Lower leg skin (tissue), 3 donors: ENCODE measurements around the gene REXO1.

Experiments used
- CTCF ChIP-seq, 3 donors: fragments of 450-650 bp; IDR thresholded peaks; one replicate each; pipeline ENCODE4 v1.5.1; 2016; ENCODE audit warnings: antibody characterized with exemption in 3 of 3, mild to moderate bottlenecking in 3 of 3, moderate library complexity in 2 of 3
- POLR2A ChIP-seq, 2 donors: fragments of 450-650 bp; IDR thresholded peaks; one replicate each; pipeline ENCODE4 v1.6.1; 2016 to 2017; ENCODE audit warnings: antibody characterized with exemption in 2 of 2, mild to moderate bottlenecking in 1 of 2, moderate library complexity in 1 of 2

- TF ChIP-seq CTCF (IDR thresholded peaks at IDR 0.05), result no peak
- no peak for TF ChIP-seq POLR2A (IDR thresholded peaks at IDR 0.05)
Measured at GRCh38 chr19:1827566-1828278, 20.6 kb downstream of the REXO1 start.
